IMR-90 (cell line): ENCODE measurements around the gene ABCA4. TPM values are rescaled to one million over a fixed set of nuclear protein-coding genes. Genes with fewer than 3 reads are reported as not detected.

ENCODE experiments used
- ATAC-seq: fragments of 200-7000 bp; cut with Tn5 transposase; 2 replicates; pipeline ENCODE4 v1.9.1; 2020; ENCODE audit warnings: low read depth, mild to moderate bottlenecking, moderate library complexity
- BruUV-seq: library from RNA; stranded (reverse); fragments of 400-500 nt; replicated peaks from 2 replicates; lab custom pipeline; 2021; lab: Mats Ljungman, UMichigan
- CTCF ChIA-PET: fragments of 300-600 bp; formaldehyde crosslinking; extraction: SDS; loops from one replicate; lab custom pipeline; 2021; ENCODE audit warnings: antibody characterized with exemption; lab: Yijun Ruan, JAX
- POLR2A ChIA-PET: fragments of 300-600 bp; sonication (Branson Sonifier 250); formaldehyde crosslinking; loops from one replicate; lab custom pipeline; 2022; ENCODE audit warnings: antibody characterized with exemption; ENCODE audit not compliant: unreplicated experiment; lab: Charles Lee
- DNase-seq: peaks from one replicate; pipeline ENCODE4 v3.0.0; 2013
- H2AFZ ChIP-seq: replicated peaks from 2 replicates; pipeline ENCODE3; 2013; ENCODE audit warnings: low read length, mild to moderate bottlenecking; ENCODE audit not compliant: poor library complexity
- H2AK5ac ChIP-seq: 2 replicates; pipeline ENCODE4 v1.6.1; 2013; ENCODE audit warnings: low read depth, low read length, inconsistent platforms
- H2AK9ac ChIP-seq: replicated peaks from 2 replicates; pipeline ENCODE3; 2013; ENCODE audit warnings: mild to moderate bottlenecking, low read depth, low read length, moderate library complexity; ENCODE audit not compliant: poor library complexity
- H2BK120ac ChIP-seq: 2 replicates; pipeline ENCODE4 v1.6.1; 2013; ENCODE audit warnings: low read depth, low read length, inconsistent platforms
- H2BK15ac ChIP-seq: 3 replicates; pipeline ENCODE4 v1.6.1; 2013; ENCODE audit warnings: low read depth, low read length, inconsistent platforms
- H2BK20ac ChIP-seq: 2 replicates; pipeline ENCODE4 v1.6.1; 2013; ENCODE audit warnings: low read depth, mild to moderate bottlenecking, inconsistent platforms, low read length, moderate library complexity
- H2BK5ac ChIP-seq: 2 replicates; pipeline ENCODE4 v1.6.1; 2013; ENCODE audit warnings: mild to moderate bottlenecking, low read depth, low read length, inconsistent platforms; ENCODE audit not compliant: poor library complexity, severe bottlenecking
- H3K14ac ChIP-seq: replicated peaks from 2 replicates; pipeline ENCODE4 v1.6.1; 2013; ENCODE audit warnings: low read depth, low read length, inconsistent platforms
- H3K18ac ChIP-seq: 2 replicates; pipeline ENCODE4 v1.6.1; 2013; ENCODE audit warnings: low read depth, low read length, control low read depth
- H3K23ac ChIP-seq: 2 replicates; pipeline ENCODE4 v1.6.1; 2013; ENCODE audit warnings: low read depth, low read length, inconsistent platforms
- H3K27ac ChIP-seq: 2 replicates; pipeline ENCODE4 v1.5.1; 2013; ENCODE audit warnings: mild to moderate bottlenecking, control low read depth, low read length; ENCODE audit not compliant: insufficient read depth
- H3K27me3 ChIP-seq: 2 replicates; pipeline ENCODE4 v1.6.1; 2013; ENCODE audit warnings: low read length; ENCODE audit not compliant: control insufficient read depth, insufficient read depth
- H3K36me3 ChIP-seq: 2 replicates; pipeline ENCODE4 v1.6.1; 2013; ENCODE audit warnings: low read length, mixed read lengths; ENCODE audit not compliant: control insufficient read depth, insufficient read depth
- H3K4ac ChIP-seq: 2 replicates; pipeline ENCODE4 v1.6.1; 2013; ENCODE audit warnings: low read depth, low read length, inconsistent platforms
- H3K4me1 ChIP-seq: 2 replicates; pipeline ENCODE4 v1.6.1; 2013; ENCODE audit warnings: low read length, mixed read lengths; ENCODE audit not compliant: control insufficient read depth, insufficient read depth
- H3K4me2 ChIP-seq: 2 replicates; pipeline ENCODE4 v1.6.1; 2013; ENCODE audit warnings: low read depth, mild to moderate bottlenecking, control low read depth, low read length, moderate library complexity
- H3K4me3 ChIP-seq: 2 replicates; pipeline ENCODE4 v1.5.1; 2013; ENCODE audit warnings: low read depth, mild to moderate bottlenecking, control low read depth, low read length, moderate library complexity; ENCODE audit not compliant: insufficient read depth
- H3K56ac ChIP-seq: 2 replicates; pipeline ENCODE4 v1.6.1; 2013; ENCODE audit warnings: low read length, inconsistent platforms; ENCODE audit not compliant: insufficient read depth; ENCODE audit errors: extremely low read depth
- H3K79me1 ChIP-seq, 2 experiments: 2 replicates each; pipeline ENCODE4 v1.6.1; 2013; ENCODE audit warnings: low read length in 2 of 2, inconsistent platforms in 1 of 2, low read depth in 1 of 2
- H3K9ac ChIP-seq: 2 replicates; pipeline ENCODE4 v1.6.1; 2013; ENCODE audit warnings: low read depth, low read length, control low read depth
- H3K9me1 ChIP-seq: 2 replicates; pipeline ENCODE4 v1.6.1; 2013; ENCODE audit warnings: low read length, inconsistent platforms; ENCODE audit not compliant: insufficient read depth
- H3K9me3 ChIP-seq: 2 replicates; pipeline ENCODE4 v1.6.1; 2013; ENCODE audit warnings: low read length; ENCODE audit not compliant: control insufficient read depth, insufficient read depth
- H4K20me1 ChIP-seq: 2 replicates; pipeline ENCODE4 v1.6.1; 2013; ENCODE audit warnings: low read length, inconsistent platforms; ENCODE audit not compliant: insufficient read depth
- H4K5ac ChIP-seq: 2 replicates; pipeline ENCODE4 v1.6.1; 2013; ENCODE audit warnings: mild to moderate bottlenecking, low read depth, low read length, control low read depth
- H4K8ac ChIP-seq, 2 experiments: 2 replicates each; pipeline ENCODE4 v1.6.1; 2013; ENCODE audit warnings: low read depth in 2 of 2, low read length in 2 of 2, control low read depth in 1 of 2, inconsistent platforms in 1 of 2
- H4K91ac ChIP-seq: 2 replicates; pipeline ENCODE4 v1.6.1; 2013; ENCODE audit warnings: low read depth, low read length, inconsistent platforms; ENCODE audit not compliant: insufficient read depth
- BHLHE40 ChIP-seq: fragments of 150-350 bp; IDR thresholded peaks from 2 replicates; pipeline ENCODE4 v1.6.1; 2016; ENCODE audit warnings: mild to moderate bottlenecking, low read depth, low read length
- CEBPB ChIP-seq: IDR thresholded peaks from 2 replicates; pipeline ENCODE4 v1.6.1; 2012; ENCODE audit warnings: low read depth, low read length, improper control_type of control experiment
- ELK1 ChIP-seq: fragments of 150-350 bp; IDR thresholded peaks from 2 replicates; pipeline ENCODE4 v1.6.1; 2016; ENCODE audit warnings: low read depth, mild to moderate bottlenecking, low read length, moderate library complexity, borderline replicate concordance
- WGBS, 2 experiments: methylation state at CpG; one replicate each; pipeline versions ENCODE4 v1.1.5 to v1.1.7; 2013; ENCODE audit warnings: missing lambda C conversion rate in 2 of 2; ENCODE audit not compliant: insufficient read length in 1 of 2; ENCODE audit errors: extremely low coverage in 2 of 2; 5-methylcytosine and 5-hydroxymethylcytosine counted together
- dilution Hi-C: fragments of 300-500 bp; cut with HindIII; formaldehyde crosslinking; loops from one replicate; pipeline ENCODE4 v1.14.3; 2018; ENCODE audit warnings: low sequenced_read_pairs; ENCODE audit not compliant: unreplicated experiment
- in situ Hi-C: fragments of 300-500 bp; cut with MboI; formaldehyde crosslinking; loops from 3 replicates; pipeline ENCODE4 v1.14.3; 2019; ENCODE audit warnings: low sequenced_read_pairs, inconsistent platforms, mixed read lengths
- intact Hi-C: fragments of 100-400 bp; cut with micrococcal nuclease; formaldehyde crosslinking; loops from 2 replicates; pipeline ENCODE4 v1.10.0; 2022
- polyA plus RNA-seq, 3 experiments: library from polyadenylated mRNA; depleted of rRNA; stranded (reverse); fragments of >200 nt; gene quantifications; 2 replicates each; pipeline ENCODE4 v1.2.3, GENCODE V29; 2012; ENCODE audit warnings: low replicate concordance in 1 of 3
- total RNA-seq: library from RNA; depleted of rRNA; stranded (reverse); fragments of >200 nt; gene quantifications from 2 replicates; pipeline ENCODE4 v1.2.3, GENCODE V29; 2012

Gene ABCA4
- total and polyA plus RNA-seq, 2 of the 4 experiments (the other 2 are of a cell fraction), result under 0.01 to 0.36 TPM

- ATAC-seq, result 0 out of 2 replicates have a peak, but pooled peaks have one; percentile 9
- no peak for TF ChIP-seq ELK1
- peak; percentile 64; the same call in 1 of the 2 replicates for TF ChIP-seq CEBPB
- peak; percentile 59 for TF ChIP-seq BHLHE40
- BruUV-seq, result no TSS peak
- no peak overlapping the region for H3K56ac ChIP-seq
- H3K9me3 ChIP-seq, result no peaks in the 10 kb centered on the region
- H2AK5ac ChIP-seq, result peak overlapping the region; percentile 33; the same call in 1 of the 2 replicates
- H4K91ac ChIP-seq, result peak overlapping the region; percentile 23; the same call in 1 of the 2 replicates
- peaks cover 22% of the 10 kb centered on the region for H3K9me1 ChIP-seq
- H3K36me3 ChIP-seq, result no peaks in the 10 kb centered on the region
- H2AFZ ChIP-seq, result peak overlapping the region; percentile 13
- H3K18ac ChIP-seq, result peak overlapping the region; percentile 67
- no peak overlapping the region for H3K23ac ChIP-seq
- peak overlapping the region; percentile 7 for H2AK9ac ChIP-seq
- peak overlapping the region; percentile 56; the same call in 1 of the 2 replicates for H3K4me2 ChIP-seq
- ChIA-PET POLR2A (no interaction called here), CTCF (interaction anchor here (0.7 to 1.4 kb wide), 2 partner anchors 35 to 235 kb away, joined by 3 read pairs; no protein-coding TSS in a partner anchor)
- dilution Hi-C loops (no loop called here), in situ Hi-C loops (no loop called here), intact Hi-C loops (no loop called here)
- H3K9ac ChIP-seq, result peak overlapping the region; percentile 8; the same call in 1 of the 2 replicates
- H3K4ac ChIP-seq, result no peak overlapping the region; the same call in 1 of the 2 replicates
- DNase-seq, result peak; percentile 71
- H3K4me1 ChIP-seq, result peaks cover 31% of the 10 kb centered on the region
- no peaks in the 10 kb centered on the region for H4K20me1 ChIP-seq
- peak overlapping the region; percentile 22 for H2BK5ac ChIP-seq
- H3K14ac ChIP-seq, result no peak overlapping the region
- no peak overlapping the region for H3K4me3 ChIP-seq
- peak overlapping the region; percentile 65; the same call in 1 of the 2 replicates for H3K27ac ChIP-seq
- peak overlapping the region; percentile 9; the same call in 1 of the 2 replicates for H2BK120ac ChIP-seq
- peak overlapping the region; percentile 13; the same call in 1 of the 2 replicates for H2BK20ac ChIP-seq
- H4K8ac ChIP-seq, result peak overlapping the region in 1 of 2 experiments; percentile 28; a peak in 3 of 4 replicates
- peaks cover 5% of the 10 kb centered on the region; the same call in 1 of the 2 replicates for H3K27me3 ChIP-seq
- H4K5ac ChIP-seq, result peak overlapping the region; percentile 73
- WGBS, 2 experiments, result 48% methylated on average over 4 of the region's 10 CpGs; no CpG with 5 or more reads in 1 of the 2 experiments
- H3K79me1 ChIP-seq, result no peaks in the 10 kb centered on the region
- H2BK15ac ChIP-seq, result peak overlapping the region; percentile 5; the same call in 1 of the 3 replicates
These were observed 24.0 kb downstream of the ABCA4 start for GRCh38 chr1:94096797-94097549.
